ENCODE data around the gene REX1BD. TPM values are rescaled to one million over a fixed set of nuclear protein-coding genes. Genes with fewer than 3 reads are reported as not detected.

Gene REX1BD
- total RNA-seq, 1 experiment from 2014 or later: 72.3 TPM

DNA sequence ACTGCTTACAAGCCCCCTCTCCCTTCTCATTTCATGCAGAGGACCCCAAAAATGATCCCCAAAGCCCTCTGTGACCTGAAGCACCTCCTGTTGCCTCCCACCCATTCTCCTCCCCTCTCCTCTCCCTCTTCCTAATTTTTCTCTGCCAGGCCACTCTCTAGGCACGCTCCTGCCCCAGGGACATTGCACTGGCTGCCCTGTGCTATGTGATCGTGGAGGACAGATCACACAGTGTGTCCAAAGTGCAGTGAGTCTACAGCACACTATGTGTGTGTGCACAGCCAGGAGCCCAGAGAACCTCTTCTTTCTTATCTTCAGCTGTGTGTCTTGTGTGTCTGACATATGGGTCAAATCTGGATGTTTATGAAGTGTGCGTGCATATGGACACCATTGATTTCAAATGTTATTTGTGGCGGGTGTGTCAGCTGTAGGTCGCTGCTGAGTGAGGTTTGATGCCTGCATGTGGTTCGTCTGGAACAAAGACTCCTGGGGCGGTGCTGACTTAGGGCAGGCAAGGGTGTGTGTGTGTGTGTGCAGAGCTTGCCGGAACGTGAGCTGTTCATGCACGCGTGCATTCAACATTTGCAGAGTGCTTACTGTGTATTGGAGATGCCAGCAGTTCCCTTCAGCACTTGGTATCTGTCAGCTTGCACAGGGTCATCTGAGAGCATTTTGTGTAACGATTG is 46.2 kb downstream of the REX1BD start:
- Histone ChIP-seq H4K91ac (ENCODE audit: insufficient read length, low read depth, low read length) (no peak overlapping the region), H3K56ac (ENCODE audit: insufficient read length, low read depth, low read length) (no peak overlapping the region), H3K4ac (ENCODE audit: low read depth, low read length) (no peak overlapping the region), H3K4me2 (ENCODE audit: insufficient read depth, insufficient read length, low read length) (no peak overlapping the region), H3K9ac (ENCODE audit: extremely low read depth, insufficient read length, low read length) (no peak overlapping the region), H3K18ac (ENCODE audit: insufficient read length, low read depth, low read length) (no peak overlapping the region), H3K79me2 (ENCODE audit: insufficient read depth, low read length) (no peaks in the 10 kb centered on the region; the same call in 1 of the 2 replicates), H4K20me1 (ENCODE audit: control insufficient read depth, insufficient read depth, insufficient read length) (no peaks in the 10 kb centered on the region), H3K9me3 (ENCODE audit: control insufficient read depth, low read depth, low read length) (no peaks in the 10 kb centered on the region), H3K14ac (ENCODE audit: insufficient read depth, low read length) (no peak overlapping the region), H2AFZ (ENCODE audit: low read length) (no peak overlapping the region), H3K4me1 (ENCODE audit: insufficient read depth, low read length) (peaks cover 3% of the 10 kb centered on the region; the same call in 1 of the 2 replicates), H3K27me3 (ENCODE audit: insufficient read depth, low read length) (no peaks in the 10 kb centered on the region), H2BK5ac (ENCODE audit: insufficient read length, low read length) (no peak overlapping the region), H3K23ac (ENCODE audit: insufficient read length, low read depth, low read length) (no peak overlapping the region), H2BK15ac (ENCODE audit: low read depth, low read length) (no peak overlapping the region), H3K23me2 (ENCODE audit: insufficient read length, low read depth, low read length, poor library complexity, severe bottlenecking) (peaks cover 9% of the 10 kb centered on the region), H3T11ph (ENCODE audit: low read length) (no peak overlapping the region), H4K5ac (ENCODE audit: insufficient read length, low read depth, low read length) (no peak overlapping the region), H3K27ac (ENCODE audit: insufficient read length, low read depth, low read length) (no peak overlapping the region), H2BK120ac (ENCODE audit: low read depth, low read length, poor library complexity, severe bottlenecking) (no peak overlapping the region), H2BK20ac (ENCODE audit: low read depth, low read length, poor library complexity, severe bottlenecking) (no peak overlapping the region), H3K79me1 (ENCODE audit: insufficient read depth, low read depth, low read length, poor library complexity, severe bottlenecking) (peaks cover 3% of the 10 kb centered on the region), H2BK12ac (ENCODE audit: insufficient read length, low read depth, low read length) (no peak overlapping the region), H2AK5ac (ENCODE audit: insufficient read length, low read length) (no peak overlapping the region), H4K8ac (replicated peaks; ENCODE audit: insufficient read length, low read depth, low read length) (no peak overlapping the region)
- no peak overlapping the region for H3K27ac Mint-ChIP-seq
- H3K4me3 Mint-ChIP-seq: no peak overlapping the region
- DNase-seq: no peak
- no peak for TF ChIP-seq CTCF (conservative IDR thresholded peaks at IDR 0.05)
- H3K9me3 Mint-ChIP-seq: no peaks in the 10 kb centered on the region
- no CpG with 5 or more reads among the region's 12 CpGs for WGBS (ENCODE audit: extremely low coverage, insufficient read length, low lambda C conversion rate)
- H3K4me1 Mint-ChIP-seq: peaks cover 9 to 18% of the 10 kb centered on the region in 2 experiments
- peaks cover 0 to 3% (median 0%) of the 10 kb centered on the region in 3 experiments; a peak in 1 of 7 replicates for H3K36me3 Mint-ChIP-seq (ENCODE audit: insufficient read depth in 1 of 3, low read depth in 3 of 3)
- peaks cover 35% of the 10 kb centered on the region for H3K27me3 Mint-ChIP-seq (ENCODE audit: low read depth)

Data from H9 (cell line).